HK-2 (cell line): ENCODE results near the gene RCAN1.
"Not testable (repeated sequence)": the region's sequence is repeated elsewhere in the genome, so short reads cannot be mapped to it uniquely, and the experiment has no call there.

Source experiments
- DNase-seq: peaks from one replicate; pipeline ENCODE4 v3.0.0-alpha.2; 2018; ENCODE audit not compliant: unreplicated experiment

RCAN1 gene

GRCh38 chr21:34621434-34622350 lies 6.8 kb upstream of the RCAN1 start:
- no peak for DNase-seq

GRCh38 chr21:34619841-34620665 lies 5.1 kb upstream of the RCAN1 start:
- no peak for DNase-seq

DNA sequence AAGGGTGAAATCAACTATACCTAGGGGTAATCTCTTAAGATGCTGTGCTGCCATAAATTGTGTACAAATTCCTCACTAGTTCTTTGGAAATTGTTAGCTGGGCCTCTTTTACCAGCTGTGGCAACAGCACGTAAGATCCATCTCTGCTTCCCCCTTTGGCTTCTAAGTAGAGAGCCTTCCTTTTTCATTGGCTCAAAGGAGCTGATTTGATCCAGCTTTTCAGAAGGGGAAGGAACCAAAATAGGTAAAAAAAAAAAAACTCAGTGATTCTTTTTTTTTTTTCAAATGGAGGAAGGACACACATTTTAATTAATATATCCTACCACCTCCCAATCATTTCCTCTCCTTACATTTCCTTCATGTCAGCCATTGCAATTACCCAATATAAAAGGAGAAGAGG lies 4.0 kb upstream of the RCAN1 start:
- DNase-seq: no peak

- DNase-seq: no peak
Measured at GRCh38 chr21:34617753-34618339, 2.9 kb upstream of the RCAN1 start.

GRCh38 chr21:34615487-34615814 lies 538 bp upstream of the RCAN1 start:
- DNase-seq: no peak

DNA sequence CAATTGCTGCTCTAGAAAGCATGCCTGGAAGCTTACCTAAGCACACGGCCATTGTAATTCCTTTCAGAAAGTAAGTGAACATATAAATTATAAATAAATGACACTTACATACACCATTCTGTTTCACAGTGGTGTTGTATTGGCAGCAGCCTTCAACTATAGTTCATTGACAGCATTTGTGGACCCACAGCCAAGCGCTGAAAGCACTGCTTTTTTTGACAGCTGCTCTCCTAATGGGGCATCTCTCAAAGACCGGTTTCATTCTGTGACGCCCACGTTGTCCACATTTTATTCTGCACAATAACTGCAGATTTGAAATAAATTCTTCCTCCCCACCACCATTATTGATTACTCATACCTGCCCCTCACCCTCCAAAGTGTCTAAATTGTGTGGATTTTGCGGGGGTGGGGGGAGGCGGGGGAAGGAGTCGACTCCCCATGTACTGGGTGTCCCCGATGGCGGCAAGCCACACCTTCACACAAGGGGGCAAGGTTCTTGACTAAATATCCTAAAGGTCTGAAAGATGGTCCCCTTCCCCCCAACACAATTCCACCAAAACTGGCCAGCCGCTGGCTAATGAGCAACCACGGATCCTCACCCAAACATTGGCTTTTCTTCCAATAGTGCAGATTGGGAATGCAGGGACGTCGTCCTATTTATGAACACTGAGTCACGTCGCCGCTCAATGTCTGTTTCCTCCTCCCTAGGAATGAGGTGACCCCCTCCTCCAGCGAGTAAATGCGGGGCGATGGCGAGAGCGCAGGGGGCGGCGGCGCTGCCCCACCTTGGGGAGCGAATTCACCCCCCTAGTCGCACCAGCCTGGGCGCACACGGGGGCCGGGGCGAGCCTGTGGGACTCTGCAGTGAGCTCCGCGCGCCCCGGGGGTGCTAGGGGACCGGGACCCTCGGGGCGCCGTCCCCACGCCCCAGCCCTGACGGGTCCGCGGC lies 960 bp downstream of the RCAN1 start:
- no peak for DNase-seq

GRCh38 chr21:34612557-34612956 lies 2.4 kb downstream of the RCAN1 start:
- no peak for DNase-seq

GRCh38 chr21:34612056-34612455 lies 2.9 kb downstream of the RCAN1 start:
- DNase-seq: no peak

- DNase-seq: no peak
Measured at GRCh38 chr21:34611528-34611927, 3.4 kb downstream of the RCAN1 start.

DNA sequence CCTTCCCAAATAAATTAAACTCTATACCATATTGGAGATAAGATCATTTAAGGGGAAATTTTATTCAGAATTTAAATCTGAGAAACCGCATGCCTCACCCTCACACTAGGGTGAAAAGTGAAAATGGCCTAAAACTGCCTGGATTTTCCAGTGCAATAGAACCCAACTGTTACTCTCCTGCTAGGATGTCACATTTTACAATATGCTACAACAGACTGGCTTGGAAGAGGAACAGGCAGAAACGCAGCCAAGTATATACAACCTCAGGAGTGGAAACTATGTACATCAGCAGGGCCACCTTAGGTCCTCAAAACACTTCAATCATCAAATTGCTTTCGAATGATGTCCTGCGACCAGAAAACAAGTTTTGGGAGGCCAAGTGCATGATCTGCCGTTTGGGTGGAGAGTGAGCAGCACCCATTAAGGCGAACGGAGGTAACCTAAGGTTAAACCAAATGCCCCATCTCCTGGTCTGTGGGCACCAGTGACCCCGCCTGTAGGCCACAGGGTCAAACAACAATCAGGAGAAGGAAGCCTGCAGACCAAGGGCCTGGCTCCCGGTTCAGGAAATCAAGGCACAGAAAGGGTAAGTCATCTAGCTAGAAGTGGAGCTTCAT lies 4.9 kb downstream of the RCAN1 start:
- no peak for DNase-seq

DNA sequence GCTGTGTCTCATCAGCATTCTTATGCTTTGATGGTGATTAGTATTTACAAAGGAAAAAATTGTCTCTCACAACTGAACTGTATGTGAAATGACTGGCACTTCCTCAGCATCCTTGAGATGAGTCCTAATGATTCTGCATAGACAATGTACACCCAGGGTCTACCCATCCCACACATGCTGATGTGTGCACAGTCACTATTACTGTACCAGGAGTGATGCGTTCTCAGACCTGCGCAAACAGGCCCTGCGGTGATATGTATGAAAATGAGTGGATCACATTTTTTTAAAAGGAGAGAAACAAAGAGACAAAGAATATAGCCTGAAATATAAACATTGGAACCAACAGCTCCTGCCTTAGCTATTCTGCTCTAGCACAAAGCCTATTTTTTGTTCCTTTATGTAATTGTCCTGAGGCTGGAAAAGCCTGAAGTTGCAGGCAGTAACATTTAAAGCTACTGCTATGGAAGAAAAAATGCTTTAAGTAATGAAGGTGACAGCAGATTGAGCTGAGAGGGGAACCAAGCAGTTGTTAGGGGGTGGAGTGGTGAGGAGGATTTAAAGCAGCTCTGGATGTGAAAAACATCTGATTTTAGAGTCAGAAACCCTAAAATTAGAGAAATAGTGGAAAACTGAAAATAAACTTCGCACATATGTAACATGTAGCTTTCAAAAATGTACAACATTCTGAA lies 5.5 kb downstream of the RCAN1 start:
- no peak for DNase-seq

DNA sequence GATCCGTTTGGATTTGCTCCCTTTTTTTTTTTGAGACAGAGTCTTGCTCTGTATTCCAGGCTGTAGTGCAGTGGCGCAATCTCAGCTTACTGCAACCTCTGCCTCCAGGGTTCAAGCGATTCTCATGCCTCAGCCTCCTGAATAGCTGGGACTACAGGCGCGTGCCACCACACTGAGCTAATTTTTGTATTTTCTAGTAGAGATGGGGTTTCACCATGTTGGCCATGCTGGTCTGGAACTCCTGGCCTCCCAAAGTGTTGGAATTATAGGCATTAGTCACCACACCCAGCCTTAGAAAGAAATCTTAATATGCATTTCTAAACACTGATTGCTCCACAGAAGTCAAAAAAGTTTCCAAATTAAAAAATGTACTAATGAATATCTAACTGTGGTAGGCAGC lies 7.5 kb downstream of the RCAN1 start:
- not testable (repeated sequence) for DNase-seq

DNA sequence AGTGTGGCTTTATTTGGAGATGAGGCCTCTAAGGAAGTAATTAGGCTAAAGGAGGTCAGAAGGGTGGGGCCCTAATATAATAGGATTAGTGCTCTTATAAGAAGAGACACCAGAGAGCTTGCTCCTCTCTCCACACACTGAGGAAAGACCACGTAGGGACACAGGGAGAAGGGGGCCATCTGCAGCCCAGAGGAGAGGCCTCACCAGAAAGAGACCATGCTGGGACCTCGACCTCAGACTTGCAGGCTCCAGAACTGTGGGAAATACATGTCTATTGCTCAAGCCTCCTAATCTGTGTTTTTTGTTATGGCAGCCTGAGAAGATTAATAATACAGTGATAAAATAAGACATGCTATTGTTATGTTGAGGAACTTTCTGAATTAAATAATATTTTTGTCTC lies 8.3 kb downstream of the RCAN1 start:
- no peak for DNase-seq

DNA sequence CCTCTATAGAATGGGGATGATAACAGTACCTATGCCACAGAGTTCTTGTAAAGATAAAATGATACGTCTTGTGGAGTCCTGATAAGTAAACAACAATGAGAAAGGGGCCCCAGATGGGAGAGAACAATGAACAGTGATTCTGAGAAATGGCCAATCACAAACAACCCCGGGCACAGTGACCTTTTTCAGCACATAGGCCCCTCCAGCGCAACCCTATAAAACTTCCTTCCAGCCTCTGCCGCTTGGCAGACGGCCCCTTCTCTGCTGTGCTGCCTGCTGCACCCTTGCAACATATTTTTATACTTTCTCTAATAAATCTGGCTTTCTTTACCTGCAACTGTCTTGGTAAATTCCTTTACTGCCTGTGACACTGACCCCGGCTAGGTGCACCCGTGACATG lies 8.9 kb downstream of the RCAN1 start:
- DNase-seq: no peak

- DNase-seq: not testable (repeated sequence)
Measured at GRCh38 chr21:34604956-34605355, 10.0 kb downstream of the RCAN1 start.

- no peak for DNase-seq
Measured at GRCh38 chr21:34604556-34604955, 10.4 kb downstream of the RCAN1 start.

DNA sequence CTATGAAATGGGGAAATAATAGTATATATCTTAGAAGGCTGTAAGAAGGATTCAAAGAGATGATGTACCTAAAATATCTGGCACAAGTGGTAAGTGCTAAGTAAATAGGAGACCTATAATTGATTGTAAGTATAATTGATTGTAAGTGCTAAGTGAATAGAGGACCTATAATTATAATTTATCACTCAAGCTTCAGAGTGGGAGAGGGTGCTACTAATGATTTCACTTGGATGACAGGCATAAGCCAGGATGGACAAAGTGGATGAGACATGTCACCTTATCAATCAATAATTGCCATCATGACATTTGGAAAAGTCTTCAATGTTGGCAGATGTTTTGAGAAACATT lies 11.2 kb downstream of the RCAN1 start:
- DNase-seq: no peak

- peak; percentile 42 for DNase-seq
Measured at GRCh38 chr21:34603002-34603709, 11.8 kb downstream of the RCAN1 start.

DNA sequence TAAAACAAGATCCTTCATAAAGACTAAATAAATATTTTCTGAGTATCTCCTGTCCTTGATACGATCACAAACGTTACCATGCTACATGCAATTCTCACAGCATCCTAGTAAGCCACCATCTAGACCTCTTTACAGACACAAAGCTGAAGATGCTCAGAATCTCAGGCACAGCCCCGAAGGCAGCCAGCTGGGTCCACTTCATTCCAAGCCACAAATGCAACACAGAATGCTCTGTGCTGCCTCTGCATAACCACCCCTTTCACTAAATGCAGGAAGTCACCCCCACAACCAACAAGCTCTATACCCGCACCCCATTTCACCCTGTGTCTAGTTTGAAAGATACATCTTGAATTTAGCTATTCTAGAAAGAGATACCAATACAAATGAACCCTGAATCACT lies 12.9 kb downstream of the RCAN1 start:
- DNase-seq: no peak

DNA sequence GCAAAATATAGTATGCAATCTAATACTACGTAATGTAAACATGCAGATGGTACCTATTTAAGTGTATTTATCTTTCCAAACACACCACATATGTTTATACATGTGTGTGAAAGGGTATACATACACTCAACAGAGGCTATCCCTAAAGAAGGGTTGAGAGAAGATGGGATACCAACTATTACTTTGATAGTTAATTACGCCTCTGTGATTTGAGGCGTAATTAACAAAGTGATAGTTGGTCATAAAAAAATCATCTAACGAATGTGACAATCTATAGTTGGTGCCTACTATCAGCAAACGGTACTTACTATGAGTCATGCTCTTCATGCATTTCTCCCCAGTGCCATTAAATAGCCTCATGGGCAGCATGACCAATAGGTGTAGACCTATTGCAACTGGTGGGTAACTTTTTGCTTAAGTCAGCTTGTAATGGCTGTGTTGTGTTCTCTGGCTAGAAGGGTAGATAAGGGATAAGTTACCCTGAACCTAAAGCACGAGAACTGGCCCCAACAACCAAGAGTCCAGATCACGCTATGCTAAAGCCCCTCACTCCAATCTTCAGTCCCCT lies 15.3 kb downstream of the RCAN1 start:
- DNase-seq: no peak
